Glutamatergic neuron (in vitro differentiated cells): Measurements from ENCODE around the gene MSH5. TPM values are rescaled to one million over a fixed set of nuclear protein-coding genes. Genes with fewer than 3 reads are reported as not detected.

ENCODE experiments used
- DNase-seq: peaks from one replicate; pipeline ENCODE4 v3.0.0; 2022
- H3K27ac Mint-ChIP-seq: one replicate; pipeline ENCODE4 v1.8.0; 2020; ENCODE audit warnings: mild to moderate bottlenecking, mixed read lengths, inconsistent platforms; ENCODE audit not compliant: unreplicated experiment
- H3K27me3 Mint-ChIP-seq: one replicate; pipeline ENCODE4 v1.8.0; 2020; ENCODE audit warnings: mild to moderate bottlenecking, moderate library complexity, mixed read lengths, inconsistent platforms; ENCODE audit not compliant: unreplicated experiment
- H3K36me3 Mint-ChIP-seq: one replicate; pipeline ENCODE4 v1.8.0; 2020; ENCODE audit warnings: mild to moderate bottlenecking, mixed read lengths, inconsistent platforms; ENCODE audit not compliant: unreplicated experiment
- H3K4me1 Mint-ChIP-seq: one replicate; pipeline ENCODE4 v1.8.0; 2020; ENCODE audit warnings: mild to moderate bottlenecking, low read depth, mixed read lengths, inconsistent platforms; ENCODE audit not compliant: unreplicated experiment
- H3K4me3 Mint-ChIP-seq: one replicate; pipeline ENCODE4 v1.8.0; 2020; ENCODE audit warnings: mild to moderate bottlenecking, mixed read lengths, inconsistent platforms; ENCODE audit not compliant: unreplicated experiment
- H3K9me3 Mint-ChIP-seq: one replicate; pipeline ENCODE4 v1.8.0; 2020; ENCODE audit warnings: mild to moderate bottlenecking, moderate library complexity, mixed read lengths, inconsistent platforms; ENCODE audit not compliant: unreplicated experiment
- total RNA-seq: library from RNA; stranded (reverse); fragmentation: NEBNext Ultra II Directional; extraction: Animal tissue kit (Norgen Biotek cat#: 25700); gene quantifications from one replicate; pipeline ENCODE4 v1.2.1, GENCODE V29; 2021; ENCODE audit not compliant: unreplicated experiment
- TF ChIP-seq, protein P1 (sequence below): fragments of 200-600 bp; sonication (generic); IDR thresholded peaks from one replicate; pipeline ENCODE4 v1.5.0; 2021; ENCODE audit not compliant: partially characterized antibody, unreplicated experiment

Gene MSH5
- total RNA-seq, 1 donor from 2014 or later = 25.7 TPM

DNA sequence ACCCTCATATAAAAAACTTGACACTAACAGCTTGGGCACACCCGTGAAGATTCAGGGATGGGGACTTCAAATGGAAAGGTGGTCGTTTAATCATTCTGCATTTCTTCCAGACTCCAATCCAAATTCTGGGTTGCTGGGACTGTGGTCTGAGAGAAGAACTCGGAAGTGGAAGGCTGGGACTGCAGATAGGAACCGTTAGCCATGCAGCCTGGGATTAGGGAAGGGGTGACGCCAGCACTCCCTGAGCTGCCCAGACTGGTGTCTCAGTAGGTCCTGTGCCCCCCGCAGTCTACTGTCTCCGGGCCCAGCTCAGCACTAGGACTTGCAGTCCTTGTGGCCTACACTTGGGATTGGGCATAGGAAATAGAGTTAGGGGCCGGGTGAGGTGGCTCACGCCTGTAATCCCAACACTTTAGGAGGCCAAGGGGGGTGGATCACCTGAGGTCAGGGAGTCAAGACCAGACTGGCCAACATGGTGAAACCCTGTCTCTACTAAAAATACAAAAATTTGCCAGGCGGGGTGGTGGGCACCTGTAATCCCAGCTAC, 3.0 kb upstream of the MSH5 start:
- Mint-ChIP-seq H3K9me3 (peaks cover 23% of the 10 kb centered on the region), H3K27ac (peak overlapping the region; percentile 95), H3K27me3 (peaks cover 15% of the 10 kb centered on the region), H3K4me3 (peak overlapping the region; percentile 98), H3K36me3 (no peaks in the 10 kb centered on the region), H3K4me1 (peaks cover 15% of the 10 kb centered on the region)
- TF ChIP-seq, protein P1, sequence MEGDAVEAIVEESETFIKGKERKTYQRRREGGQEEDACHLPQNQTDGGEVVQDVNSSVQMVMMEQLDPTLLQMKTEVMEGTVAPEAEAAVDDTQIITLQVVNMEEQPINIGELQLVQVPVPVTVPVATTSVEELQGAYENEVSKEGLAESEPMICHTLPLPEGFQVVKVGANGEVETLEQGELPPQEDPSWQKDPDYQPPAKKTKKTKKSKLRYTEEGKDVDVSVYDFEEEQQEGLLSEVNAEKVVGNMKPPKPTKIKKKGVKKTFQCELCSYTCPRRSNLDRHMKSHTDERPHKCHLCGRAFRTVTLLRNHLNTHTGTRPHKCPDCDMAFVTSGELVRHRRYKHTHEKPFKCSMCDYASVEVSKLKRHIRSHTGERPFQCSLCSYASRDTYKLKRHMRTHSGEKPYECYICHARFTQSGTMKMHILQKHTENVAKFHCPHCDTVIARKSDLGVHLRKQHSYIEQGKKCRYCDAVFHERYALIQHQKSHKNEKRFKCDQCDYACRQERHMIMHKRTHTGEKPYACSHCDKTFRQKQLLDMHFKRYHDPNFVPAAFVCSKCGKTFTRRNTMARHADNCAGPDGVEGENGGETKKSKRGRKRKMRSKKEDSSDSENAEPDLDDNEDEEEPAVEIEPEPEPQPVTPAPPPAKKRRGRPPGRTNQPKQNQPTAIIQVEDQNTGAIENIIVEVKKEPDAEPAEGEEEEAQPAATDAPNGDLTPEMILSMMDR = no peak
- DNase-seq = no peak

DNA sequence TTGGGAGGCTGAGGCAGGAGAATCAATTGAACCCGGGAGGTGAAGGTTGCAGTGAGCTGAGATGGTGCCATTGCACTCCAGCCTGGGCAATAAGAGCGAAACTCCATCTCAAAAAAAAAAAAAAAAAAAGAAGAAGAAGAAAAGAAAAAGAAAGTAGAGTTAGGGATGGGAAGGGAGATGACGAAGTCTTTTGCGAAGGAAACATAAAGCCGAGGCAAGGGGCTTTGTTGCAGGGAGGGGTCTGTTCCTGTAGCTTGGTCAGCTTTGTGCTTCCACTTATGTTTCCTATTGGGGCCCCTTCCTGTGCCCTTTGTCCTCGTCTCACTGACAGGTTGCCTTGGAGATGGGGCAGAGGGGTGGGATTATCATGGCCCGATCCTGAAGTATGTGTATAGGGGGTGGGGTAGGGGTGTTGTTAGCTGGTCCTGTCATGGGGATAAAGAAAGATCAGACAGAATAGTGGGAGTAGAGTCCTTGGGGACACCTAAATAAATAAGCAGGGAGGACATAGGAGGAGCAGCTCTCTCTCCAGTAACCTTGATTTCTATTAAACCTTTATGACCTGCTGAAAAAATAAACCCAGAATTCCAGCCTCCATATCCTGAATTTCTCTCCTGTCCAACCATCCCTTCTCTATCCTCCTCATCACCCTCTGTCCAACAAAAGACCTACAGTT, 2.4 kb upstream of the MSH5 start:
- Mint-ChIP-seq H3K4me1 (peaks cover 15% of the 10 kb centered on the region), H3K27me3 (peaks cover 15% of the 10 kb centered on the region), H3K36me3 (no peaks in the 10 kb centered on the region), H3K4me3 (peak overlapping the region; percentile 98), H3K9me3 (peaks cover 23% of the 10 kb centered on the region), H3K27ac (peak overlapping the region; percentile 12)
- DNase-seq = no peak
- TF ChIP-seq, protein P1 = no peak

DNA sequence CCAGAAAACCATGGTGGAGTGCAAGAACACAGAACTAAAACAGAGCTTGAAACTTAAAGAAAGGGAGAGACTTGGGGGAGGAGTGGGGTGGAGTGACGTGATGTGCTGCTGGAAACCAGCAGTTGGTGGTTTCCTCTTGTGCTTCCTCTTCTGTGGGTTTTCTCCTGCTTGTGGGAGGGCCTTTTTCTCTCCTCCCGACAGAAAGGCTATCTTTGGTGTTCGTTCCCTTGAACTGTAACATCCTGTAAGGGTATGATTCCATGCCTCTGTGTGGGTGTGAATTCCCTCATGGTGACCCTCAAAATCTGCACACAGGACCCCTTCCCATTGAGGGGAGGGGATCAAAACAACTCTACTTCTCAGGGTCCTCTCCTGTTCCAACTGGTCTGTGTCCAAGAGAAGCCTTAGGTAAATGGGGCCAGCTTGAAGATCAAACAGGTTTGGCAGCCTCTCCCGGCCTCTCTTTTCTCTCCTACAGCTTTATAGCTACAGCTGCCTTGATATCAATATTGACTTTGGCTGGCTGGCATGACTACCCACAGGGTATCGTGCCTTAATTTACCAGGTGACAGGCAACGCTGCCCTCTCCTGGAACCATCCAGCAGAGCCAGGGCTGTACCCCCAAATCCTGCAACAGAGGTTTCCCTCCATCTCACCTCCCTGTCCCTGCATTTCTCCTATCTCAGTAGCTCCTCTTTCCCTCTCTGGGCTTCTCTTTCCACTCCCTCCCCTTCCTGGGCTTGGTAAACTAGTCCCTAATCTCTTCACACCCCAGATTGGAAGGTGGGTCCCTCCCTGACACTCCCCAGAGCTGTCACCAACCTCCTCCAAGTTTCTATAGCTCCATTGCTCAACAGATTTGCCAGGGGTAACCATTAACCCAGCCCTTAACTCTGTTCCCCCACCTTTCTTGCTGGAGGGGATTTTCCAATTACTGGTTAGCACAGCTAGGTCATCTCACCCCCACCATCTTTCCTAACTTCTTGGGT, 1.5 kb upstream of the MSH5 start:
- TF ChIP-seq, protein P1 = no peak
- Mint-ChIP-seq H3K27ac (peak overlapping the region; percentile 72), H3K9me3 (peaks cover 22% of the 10 kb centered on the region), H3K36me3 (no peaks in the 10 kb centered on the region), H3K4me1 (peaks cover 13% of the 10 kb centered on the region), H3K4me3 (peak overlapping the region; percentile 98), H3K27me3 (peaks cover 13% of the 10 kb centered on the region)
- DNase-seq = no peak

DNA sequence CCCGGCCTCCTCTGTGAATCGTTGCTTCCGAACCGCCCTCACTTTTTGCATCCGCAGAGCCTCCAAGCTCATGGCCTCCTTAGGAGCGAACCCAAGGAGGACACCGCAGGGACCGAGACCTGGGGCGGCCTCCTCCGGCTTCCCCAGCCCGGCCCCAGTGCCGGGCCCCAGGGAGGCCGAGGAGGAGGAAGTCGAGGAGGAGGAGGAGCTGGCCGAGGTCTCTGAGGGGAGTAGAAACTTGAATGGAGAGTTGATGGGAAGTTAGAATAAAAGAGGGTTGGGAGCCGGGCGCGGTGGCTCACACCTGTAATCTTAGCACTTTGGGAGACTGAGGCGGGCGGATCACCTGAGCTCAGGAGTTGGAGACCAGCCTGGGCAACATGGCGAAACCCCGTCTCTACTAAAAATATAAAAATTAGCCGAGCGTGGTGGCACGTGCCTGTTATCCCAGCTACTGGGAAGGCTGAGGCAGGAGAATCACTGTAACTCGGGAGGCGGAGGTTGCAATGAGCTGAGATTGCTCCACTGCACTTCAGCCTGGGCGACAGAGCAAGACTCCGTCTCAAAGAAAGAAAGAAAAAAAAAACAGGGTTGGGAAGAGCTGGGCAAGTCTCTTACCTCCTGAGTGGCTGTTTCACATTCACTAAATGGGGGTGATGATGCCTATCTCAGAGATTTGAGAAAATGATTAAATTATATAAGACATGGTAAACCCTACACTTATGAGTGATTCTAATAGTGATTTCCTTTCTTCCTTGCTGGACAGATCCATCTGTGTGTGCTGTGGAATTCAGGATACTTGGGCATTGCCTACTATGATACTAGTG, 805 bp downstream of the MSH5 start:
- H3K4me3 Mint-ChIP-seq = peak overlapping the region; percentile 95
- peaks cover 11% of the 10 kb centered on the region for H3K4me1 Mint-ChIP-seq
- no peak for DNase-seq
- H3K27me3 Mint-ChIP-seq = peaks cover 8% of the 10 kb centered on the region
- TF ChIP-seq, protein P1 = no peak
- H3K36me3 Mint-ChIP-seq = no peaks in the 10 kb centered on the region
- H3K27ac Mint-ChIP-seq = no peak overlapping the region
- H3K9me3 Mint-ChIP-seq = peaks cover 16% of the 10 kb centered on the region
